Measurements from ENCODE around the gene MRPL22. TPM values are rescaled to one million over a fixed set of nuclear protein-coding genes. Genes with fewer than 3 reads are reported as not detected.
A peak's percentile ranks its signal among the peaks of the same experiment; 100 is the strongest.

MRPL22 gene
- 10 to 100 TPM in 1 of 5 donors, 1 to 10 TPM in 3, not detected in 1; 1.3 to 10.1 (median 6.1) TPM for total RNA-seq
- 10 to 100 TPM; 47.5 to 63.4 (median 48.0) TPM for polyA plus RNA-seq
- long read RNA-seq, donor 1, transcript MRPL22-202 (6 exons, 784 nt) = minor isoform, 7 of 28 reads
- long read RNA-seq, donor 1, transcript MRPL22-207 (7 exons, 3,176 nt) = major isoform, 11 of 28 reads
- long read RNA-seq, donor 1, partial matches to known transcripts = 7 of 28 reads
- long read RNA-seq, donor 1, other reads (novel, unspliced or antisense) = 0 of 28 reads
- long read RNA-seq, donor 2, transcript MRPL22-207 (7 exons, 3,176 nt) = major isoform, 17 of 19 reads
- long read RNA-seq, donor 2, partial matches to known transcripts = 0 of 19 reads
- long read RNA-seq, donor 2, other reads (novel, unspliced or antisense) = 0 of 19 reads
- long read RNA-seq, donor 3, transcript MRPL22-207 (7 exons, 3,176 nt) = major isoform, 14 of 19 reads
- long read RNA-seq, donor 3, partial matches to known transcripts = 0 of 19 reads
- long read RNA-seq, donor 3, other reads (novel, unspliced or antisense) = 0 of 19 reads
- long read RNA-seq, donor 4, transcript MRPL22-207 (7 exons, 3,176 nt) = major isoform, 5 of 6 reads
- long read RNA-seq, donor 4, partial matches to known transcripts = 0 of 6 reads
- long read RNA-seq, donor 4, other reads (novel, unspliced or antisense) = 0 of 6 reads
- long read RNA-seq, donor 5, transcript MRPL22-207 (7 exons, 3,176 nt) = major isoform, 27 of 39 reads
- long read RNA-seq, donor 5, partial matches to known transcripts = 5 of 39 reads
- long read RNA-seq, donor 5, other reads (novel, unspliced or antisense) = 0 of 39 reads
- long read RNA-seq, donor 6, transcript MRPL22-207 (7 exons, 3,176 nt) = major isoform, 61 of 83 reads
- long read RNA-seq, donor 6, partial matches to known transcripts = 15 of 83 reads
- long read RNA-seq, donor 6, other reads (novel, unspliced or antisense) = 0 of 83 reads
- long read RNA-seq, donor 7, transcript MRPL22-202 (6 exons, 784 nt) = minor isoform, 5 of 47 reads
- long read RNA-seq, donor 7, transcript MRPL22-207 (7 exons, 3,176 nt) = major isoform, 28 of 47 reads
- long read RNA-seq, donor 7, partial matches to known transcripts = 6 of 47 reads
- long read RNA-seq, donor 7, other reads (novel, unspliced or antisense) = 0 of 47 reads
- long read RNA-seq, donor 8, transcript MRPL22-207 (7 exons, 3,176 nt) = major isoform, 21 of 35 reads
- long read RNA-seq, donor 8, partial matches to known transcripts = 6 of 35 reads
- long read RNA-seq, donor 8, other reads (novel, unspliced or antisense) = 0 of 35 reads
- long read RNA-seq, donor 9, transcript MRPL22-207 (7 exons, 3,176 nt) = major isoform, 26 of 50 reads
- long read RNA-seq, donor 9, transcript MRPL22-202 (6 exons, 784 nt) = minor isoform, 8 of 50 reads
- long read RNA-seq, donor 9, partial matches to known transcripts = 9 of 50 reads
- long read RNA-seq, donor 9, other reads (novel, unspliced or antisense) = 0 of 50 reads
- long read RNA-seq, donor 10, transcript MRPL22-207 (7 exons, 3,176 nt) = major isoform, 7 of 13 reads
- long read RNA-seq, donor 10, partial matches to known transcripts = 0 of 13 reads
- long read RNA-seq, donor 10, other reads (novel, unspliced or antisense) = 0 of 13 reads

GRCh38 chr5:154940772-154941620 lies at the start of gene MRPL22:
Gene MRPL22 (plus strand): TSS chr5:154941073. CDS start chr5:154941111, 38 bp downstream.
- peak; percentile 95 to 98 for DNase-seq
- intact Hi-C loops (cut with DNase I; ENCODE audit: low total_unique reads) = no loop called here
- TF ChIP-seq POLR2A (IDR thresholded peaks at IDR 0.05) = no peak
- TF ChIP-seq EP300 (IDR thresholded peaks at IDR 0.05) = no peak
- peak; percentile 80 to 94 (median 85) for TF ChIP-seq POLR2AphosphoS5 (IDR thresholded peaks at IDR 0.05)
- TF ChIP-seq CTCF (IDR thresholded peaks at IDR 0.05) = peak in 3 of 7 experiments; percentile 8 to 25 (median 10)
- Histone ChIP-seq H3K4me3 (peak within 1 kb of the TSS; percentile 67 to 85 (median 68)), H3K27ac (peak within 1 kb of the TSS; percentile 65 to 78 (median 74)), H3K27me3 (no peaks in the 10 kb centered on the region), H3K9me3 (no peaks in the 10 kb centered on the region), H3K4me1 (peaks cover 26 to 81% (median 59%) of the 10 kb centered on the region in 4 donors), H3K36me3 (peaks cover 0 to 8% (median under 1%) of the 10 kb centered on the region in 4 donors)
- WGBS, 5 donors = 1 to 2% (median 1%) methylated on average over 33 to 40 of the region's 40 CpGs

GRCh38 chr5:154892369-154892771 lies 48.5 kb upstream of the MRPL22 start:
- no peak for DNase-seq
- Histone ChIP-seq H3K9me3 (peaks cover 0 to under 1% (median 0%) of the 10 kb centered on the region in 4 donors), H3K36me3 (peaks cover 64 to 100% (median 100%) of the 10 kb centered on the region in 4 donors), H3K27ac (no peak overlapping the region), H3K27me3 (no peaks in the 10 kb centered on the region), H3K4me3 (no peak overlapping the region), H3K4me1 (no peaks in the 10 kb centered on the region)
- intact Hi-C loops (cut with DNase I; ENCODE audit: low total_unique reads) = no loop called here
- 83 to 87% (median 86%) methylated on average over 12 to 13 of the region's 13 CpGs for WGBS, 5 donors
- no peak for TF ChIP-seq POLR2A (IDR thresholded peaks at IDR 0.05)
- TF ChIP-seq POLR2AphosphoS5 (IDR thresholded peaks at IDR 0.05) = no peak
- TF ChIP-seq EP300 (IDR thresholded peaks at IDR 0.05) = no peak
- TF ChIP-seq CTCF (IDR thresholded peaks at IDR 0.05) = no peak

- WGBS, 5 donors = 77 to 88% (median 87%) methylated on average over 5 of the region's 5 CpGs
- no peak for TF ChIP-seq POLR2A (IDR thresholded peaks at IDR 0.05)
- TF ChIP-seq POLR2AphosphoS5 (IDR thresholded peaks at IDR 0.05) = no peak
- no peak for TF ChIP-seq EP300 (IDR thresholded peaks at IDR 0.05)
- TF ChIP-seq CTCF (IDR thresholded peaks at IDR 0.05) = no peak
- intact Hi-C loops (cut with DNase I; ENCODE audit: low total_unique reads) = no loop called here
- Histone ChIP-seq H3K27me3 (no peaks in the 10 kb centered on the region), H3K36me3 (peaks cover 58 to 100% (median 100%) of the 10 kb centered on the region in 4 donors), H3K4me1 (no peaks in the 10 kb centered on the region), H3K9me3 (no peaks in the 10 kb centered on the region), H3K27ac (no peak overlapping the region), H3K4me3 (no peak overlapping the region)
- no peak for DNase-seq
Observed at GRCh38 chr5:154893381-154893780, 47.5 kb upstream of the MRPL22 start.

Measured in stomach (tissue), 19 donors.